K562 (cell line): Measurements from ENCODE around the gene GMDS. TPM values are rescaled to one million over a fixed set of nuclear protein-coding genes. Genes with fewer than 3 reads are reported as not detected.

Experiments
- ATAC-seq: fragments of 200-7000 bp; cut with Tn5 transposase; 3 replicates; pipeline ENCODE4 v1.9.1; 2020; ENCODE audit warnings: moderate library complexity
- BruUV-seq: library from RNA; stranded (reverse); fragments of 400-500 nt; replicated peaks from 2 replicates; lab custom pipeline; 2021; lab: Mats Ljungman, UMichigan
- CTCF ChIA-PET: fragments of 300-600 bp; formaldehyde crosslinking; extraction: SDS; loops from one replicate; lab custom pipeline; 2021; ENCODE audit warnings: low intra/inter-chr PET ratio; lab: Yijun Ruan, JAX
- POLR2A ChIA-PET: fragments of 300-600, 350-650 bp; sonication (Branson Sonifier 250); formaldehyde crosslinking; extraction: SDS; loops from one replicate; lab custom pipeline; 2021; ENCODE audit warnings: antibody characterized with exemption, inconsistent platforms; lab: Yijun Ruan, JAX
- DNase-seq, 4 experiments: peaks; one replicate each; pipeline versions ENCODE4 v3.0.0 to v3.0.0-alpha.2; 2011 to 2018; ENCODE audit warnings: low spot score in 3 of 4, mixed read lengths in 3 of 4; ENCODE audit errors: extremely low read depth in 1 of 4
- FAIRE-seq: peaks from 2 replicates; lab custom pipeline; 2011; peaks lifted over from hg19 to GRCh38; lab: Jason Lieb, UNC
- H2AFZ ChIP-seq: 2 replicates; pipeline ENCODE4 v1.6.0; 2011; ENCODE audit warnings: low read depth, low read length, control low read depth, inconsistent platforms
- H3K27ac ChIP-seq: fragments of 200-600 bp; 3 replicates; pipeline ENCODE4 v1.8.0; 2011; ENCODE audit warnings: low read depth, mild to moderate bottlenecking, control low read depth, inconsistent platforms, low read length, moderate library complexity, mixed read lengths; ENCODE audit errors: extremely low read depth
- H3K27me3 ChIP-seq, 2 experiments: fragments of 300-600 bp in 1 of 2; 2 replicates in 1 of 2; 3 replicates in 1 of 2; pipeline versions ENCODE4 v1.6.0 to v1.8.0; 2011; ENCODE audit warnings: inconsistent platforms in 2 of 2, low read length in 2 of 2, mild to moderate bottlenecking in 1 of 2, mixed read lengths in 1 of 2, moderate library complexity in 1 of 2; ENCODE audit not compliant: control insufficient read depth in 2 of 2, insufficient read depth in 2 of 2
- H3K36me3 ChIP-seq: fragments of 300-600 bp; 3 replicates; pipeline ENCODE4 v1.8.0; 2011; ENCODE audit warnings: mild to moderate bottlenecking, low read length, inconsistent platforms; ENCODE audit not compliant: control insufficient read depth, insufficient read depth
- H3K4me1 ChIP-seq, 2 experiments: fragments of 200-600 bp in 1 of 2; replicated peaks in 1 of 2; 2 replicates in 1 of 2; 3 replicates in 1 of 2; pipeline versions ENCODE4 v1.5.1 to v1.8.0; 2011; ENCODE audit warnings: inconsistent platforms in 2 of 2, low read length in 2 of 2, mild to moderate bottlenecking in 1 of 2, mixed read lengths in 1 of 2, moderate library complexity in 1 of 2; ENCODE audit not compliant: control insufficient read depth in 2 of 2, insufficient read depth in 2 of 2
- H3K4me2 ChIP-seq: 2 replicates; pipeline ENCODE4 v1.6.1; 2011; ENCODE audit warnings: low read length, control low read depth, inconsistent platforms, mixed read lengths; ENCODE audit not compliant: insufficient read depth
- H3K4me3 ChIP-seq: fragments of 200-600 bp; sonication (generic), shearing (Covaris generic); 2 replicates; pipeline ENCODE4 v1.5.1; 2016; ENCODE audit warnings: control low read depth, inconsistent platforms
- H3K79me2 ChIP-seq: fragments of 200-600 bp; 3 replicates; pipeline ENCODE4 v1.8.0; 2011; ENCODE audit warnings: low read length, inconsistent platforms; ENCODE audit not compliant: control insufficient read depth, insufficient read depth
- H3K9ac ChIP-seq, 2 experiments: 2 replicates each; pipeline versions ENCODE4 v1.6.0 to v1.6.1; 2011; ENCODE audit warnings: low read depth in 2 of 2, low read length in 2 of 2, control low read depth in 1 of 2, inconsistent platforms in 1 of 2, mild to moderate bottlenecking in 1 of 2, mixed read lengths in 1 of 2; ENCODE audit not compliant: insufficient read depth in 1 of 2
- H3K9me1 ChIP-seq: one replicate; pipeline ENCODE4 v1.6.0; 2011; ENCODE audit warnings: inconsistent platforms, mild to moderate bottlenecking, low read length, moderate library complexity; ENCODE audit not compliant: control insufficient read depth, insufficient read depth
- H3K9me3 ChIP-seq: replicated peaks from 2 replicates; pipeline ENCODE4 v1.5.1; 2011; ENCODE audit warnings: low read depth, low read length, inconsistent platforms; ENCODE audit not compliant: control insufficient read depth, insufficient read depth
- H4K20me1 ChIP-seq: replicated peaks from 2 replicates; pipeline ENCODE4 v1.6.1; 2011; ENCODE audit warnings: low read length, inconsistent platforms, mixed read lengths; ENCODE audit not compliant: control insufficient read depth, insufficient read depth
- ADNP ChIP-seq: fragments of 200-800 bp; sonication (Bioruptor generic); IDR thresholded peaks from 2 replicates; pipeline ENCODE4 v1.6.1; 2016; ENCODE audit warnings: missing genetic modification characterization, missing compliant biosample characterization
- ARID1B ChIP-seq: fragments of 450-650 bp; IDR thresholded peaks from 2 replicates; pipeline ENCODE4 v1.6.1; 2016; ENCODE audit warnings: antibody characterized with exemption, mild to moderate bottlenecking, inconsistent platforms
- CAMTA2 ChIP-seq: fragments of 250-450 bp; sonication (Bioruptor Pico); conservative IDR thresholded peaks from 2 replicates; pipeline ENCODE4 v1.5.1; 2022
- CREBBP ChIP-seq: IDR thresholded peaks from one replicate; pipeline ENCODE4 v1.6.1; 2012; ENCODE audit warnings: low read depth, mild to moderate bottlenecking, control low read depth, inconsistent platforms, low read length
- KDM4B ChIP-seq, 2 experiments: fragments of 450-650 bp in 1 of 2; sonication (generic) in 1 of 2; IDR thresholded peaks; 2 replicates each; pipeline ENCODE4 v1.6.1; 2016 to 2017; ENCODE audit warnings: borderline replicate concordance in 2 of 2, antibody characterized with exemption in 1 of 2, low read depth in 1 of 2, mild to moderate bottlenecking in 1 of 2
- PHF8 ChIP-seq: fragments of 200-600 bp; sonication (generic); IDR thresholded peaks from 2 replicates; pipeline ENCODE4 v1.6.1; 2012; ENCODE audit warnings: mixed run types, mild to moderate bottlenecking, inconsistent platforms, low read length, moderate library complexity, borderline replicate concordance
- POLR2A ChIP-seq: fragments of 450-650 bp; conservative IDR thresholded peaks from 2 replicates; pipeline ENCODE4 v1.6.1; 2016
- SMAD4 ChIP-seq: fragments of 250-450 bp; sonication (Bioruptor Pico); conservative IDR thresholded peaks from 2 replicates; pipeline ENCODE4 v1.8.0; 2021; ENCODE audit warnings: inconsistent platforms, mild to moderate bottlenecking, moderate library complexity
- SRF ChIP-seq, 2 experiments: fragments of 250-450, 450-650 bp in 1 of 2; sonication (Bioruptor Pico) in 1 of 2; sonication (generic) in 1 of 2; formaldehyde crosslinking; IDR thresholded peaks; 2 replicates each; pipeline versions ENCODE4 v1.5.0 to v1.5.1; 2020 to 2022; ENCODE audit warnings: mild to moderate bottlenecking in 1 of 2, missing genetic modification reagents in 1 of 2
- U2AF2 ChIP-seq: fragments of 200-400 bp; formaldehyde crosslinking; optimal IDR thresholded peaks from 2 replicates; pipeline ENCODE3; 2017; ENCODE audit warnings: low read depth, mild to moderate bottlenecking, low read length
- ZNF311 ChIP-seq: fragments of 250-450 bp; sonication (Bioruptor Pico); IDR thresholded peaks from 2 replicates; pipeline ENCODE4 v1.4.0; 2020; ENCODE audit warnings: mild to moderate bottlenecking, moderate library complexity
- ZNF707 ChIP-seq: fragments of 250-450 bp; sonication (Bioruptor Pico); conservative IDR thresholded peaks from 2 replicates; pipeline ENCODE4 v1.8.0; 2022; ENCODE audit warnings: inconsistent platforms, mild to moderate bottlenecking, moderate library complexity
- ZNF830 ChIP-seq: fragments of 250-450 bp; sonication (Bioruptor Pico); IDR thresholded peaks from 2 replicates; pipeline ENCODE4 v1.5.0; 2021; ENCODE audit warnings: mild to moderate bottlenecking
- WGBS: fragments of 100-300 bp; shearing (Covaris generic); methylation state at CpG from one replicate; pipeline ENCODE4 v1.1.6; 2016; ENCODE audit warnings: low coverage, mixed read lengths; ENCODE audit not compliant: insufficient coverage; ENCODE audit errors: missing lambda C conversion rate; 5-methylcytosine and 5-hydroxymethylcytosine counted together
- in situ Hi-C: fragments of 300-500 bp; cut with MboI; formaldehyde crosslinking; loops from 4 replicates; pipeline ENCODE4 v1.15.0; 2018; ENCODE audit warnings: inconsistent platforms, mixed read lengths
- intact Hi-C: fragments of 100-400 bp; cut with micrococcal nuclease; formaldehyde crosslinking; loops from 2 replicates; pipeline ENCODE4 v1.14.2; 2022
- polyA plus RNA-seq, 8 experiments: library from polyadenylated mRNA; depleted of rRNA in 4 of 8; stranded (reverse) in 5 of 8; unstranded in 3 of 8; fragments of >200 nt; fragmentation: Nextera tagmentation in 2 of 8; fragmentation: Illumina TruSeq in 1 of 8; extraction: Ambion mirVana in 2 of 8; extraction: Trizol in 1 of 8; gene quantifications; 2 replicates each; pipeline versions ENCODE4 v1.2.1 to v1.2.3, GENCODE V29; 2011 to 2014; ENCODE audit warnings: inconsistent platforms in 1 of 8, missing spikeins in 1 of 8
- total RNA-seq, 7 experiments: library from RNA; depleted of rRNA in 6 of 7; stranded (reverse); fragments of >200 nt in 6 of 7; fragmentation: Illumina TruSeq in 2 of 7; extraction: Trizol in 2 of 7; gene quantifications; 2 replicates each; pipeline versions ENCODE4 v1.2.1 to v1.2.3, GENCODE V29; 2011 to 2021; ENCODE audit warnings: low replicate concordance in 1 of 7

The GMDS gene
- total and polyA plus RNA-seq, 9 of the 15 experiments (the other 6 are each of a cell fraction or from before 2014, with no cell fraction given), result 0.48 to 31.8 (median 13.4) TPM

DNA sequence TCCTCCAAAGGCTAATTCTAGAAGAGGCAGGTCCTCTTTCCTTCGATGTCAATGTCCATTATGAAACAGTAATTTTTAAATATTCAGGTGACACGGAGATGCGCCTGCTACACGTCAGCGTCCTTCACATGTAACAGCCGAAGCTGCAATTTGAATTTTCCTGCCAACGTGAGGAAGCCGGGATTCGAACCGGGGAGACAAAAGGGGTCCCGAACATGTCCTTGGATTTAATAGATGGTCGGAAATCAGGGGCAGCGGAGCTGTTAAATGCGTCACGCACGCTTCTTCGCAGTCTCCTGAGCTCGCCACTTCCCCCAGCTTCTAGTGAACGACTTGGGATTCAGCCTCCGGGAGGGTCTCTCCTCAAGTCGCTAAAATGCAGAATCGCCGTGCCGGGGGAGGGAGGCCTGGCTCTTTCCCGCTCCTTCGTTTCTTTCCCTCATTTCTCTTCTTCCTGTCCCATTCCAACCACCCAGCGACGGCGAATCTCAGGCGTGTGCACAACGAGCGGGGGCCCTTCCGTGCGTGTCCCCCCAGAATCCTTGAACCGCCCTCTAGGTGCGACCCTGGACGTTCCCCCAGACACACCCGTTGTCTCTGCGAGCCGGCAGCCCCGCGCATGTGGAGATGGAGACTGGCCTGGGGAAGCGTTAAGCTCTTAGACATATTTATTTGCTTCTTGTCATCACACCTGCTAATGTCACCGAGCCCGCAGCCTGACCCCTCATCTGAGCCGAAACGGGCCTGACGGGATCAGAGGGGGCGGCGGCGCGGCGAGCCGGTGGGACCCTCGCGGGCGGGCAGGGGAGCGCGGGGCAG, 637.0 kb downstream of the GMDS start:
- Histone ChIP-seq H3K9me3 (no peaks in the 10 kb centered on the region), H3K9ac (no peak overlapping the region), H4K20me1 (peaks cover 13% of the 10 kb centered on the region), H3K79me2 (no peaks in the 10 kb centered on the region), H3K27me3 (peaks cover 39 to 52% of the 10 kb centered on the region in 2 experiments), H3K9me1 (no peaks in the 10 kb centered on the region)
- BruUV-seq, result no TSS peak
- WGBS, result 30% methylated on average over 50 of the region's 59 CpGs
- ChIA-PET CTCF (no interaction called here), POLR2A (interaction anchor here (0.6 kb wide), 1 partner anchor 1500 kb away, joined by 3 read pairs; no protein-coding TSS in a partner anchor)
- no peak for TF ChIP-seq CREBBP
- TF ChIP-seq POLR2A, result no peak
- no peak for TF ChIP-seq ADNP
- TF ChIP-seq PHF8, result no peak
- TF ChIP-seq U2AF2, result no peak
- no peak for TF ChIP-seq SRF (CRISPR knock-in tag; IDR thresholded peaks at IDR 0.05)
- TF ChIP-seq ZNF311 (CRISPR knock-in tag), result no peak
- no peak for TF ChIP-seq CAMTA2 (CRISPR knock-in tag)
- no peak for TF ChIP-seq ZNF830 (CRISPR knock-in tag)
- no peak for TF ChIP-seq KDM4B (IDR thresholded peaks at IDR 0.05; ENCODE audit: borderline replicate concordance in 2 of 2, low read depth in 1 of 2)
- no peak for TF ChIP-seq ARID1B
- no peak for TF ChIP-seq ZNF707 (CRISPR knock-in tag)
- TF ChIP-seq SMAD4 (CRISPR knock-in tag), result no peak
- TF ChIP-seq, all 486 proteins: peak for 0
- Histone ChIP-seq H3K4me2 (no peak overlapping the region), H3K36me3 (no peaks in the 10 kb centered on the region), H3K4me1 (peaks cover 0 to 26% of the 10 kb centered on the region in 2 experiments; a peak in 2 of 5 replicates), H3K4me3 (no peak overlapping the region), H2AFZ (no peak overlapping the region), H3K27ac (no peak overlapping the region)
- FAIRE-seq, result no peak
- DNase-seq, result no peak
- intact Hi-C loops (no loop called here), in situ Hi-C loops (loop anchor here (10.0 kb wide), 2 partner anchors 576 to 846 kb away; no protein-coding TSS in a partner anchor)
- ATAC-seq, result no peak
